Germinal center (tissue), 1 donor: Measurements from ENCODE around the gene OLFML2B.

Experiments
- DNase-seq: peaks from one replicate; pipeline ENCODE4 v3.0.0; 2012; ENCODE audit warnings: mixed read lengths, low spot score

OLFML2B gene

GRCh38 chr1:161978011-161978790 lies 45.5 kb downstream of the OLFML2B start:
- DNase-seq = no peak

DNA sequence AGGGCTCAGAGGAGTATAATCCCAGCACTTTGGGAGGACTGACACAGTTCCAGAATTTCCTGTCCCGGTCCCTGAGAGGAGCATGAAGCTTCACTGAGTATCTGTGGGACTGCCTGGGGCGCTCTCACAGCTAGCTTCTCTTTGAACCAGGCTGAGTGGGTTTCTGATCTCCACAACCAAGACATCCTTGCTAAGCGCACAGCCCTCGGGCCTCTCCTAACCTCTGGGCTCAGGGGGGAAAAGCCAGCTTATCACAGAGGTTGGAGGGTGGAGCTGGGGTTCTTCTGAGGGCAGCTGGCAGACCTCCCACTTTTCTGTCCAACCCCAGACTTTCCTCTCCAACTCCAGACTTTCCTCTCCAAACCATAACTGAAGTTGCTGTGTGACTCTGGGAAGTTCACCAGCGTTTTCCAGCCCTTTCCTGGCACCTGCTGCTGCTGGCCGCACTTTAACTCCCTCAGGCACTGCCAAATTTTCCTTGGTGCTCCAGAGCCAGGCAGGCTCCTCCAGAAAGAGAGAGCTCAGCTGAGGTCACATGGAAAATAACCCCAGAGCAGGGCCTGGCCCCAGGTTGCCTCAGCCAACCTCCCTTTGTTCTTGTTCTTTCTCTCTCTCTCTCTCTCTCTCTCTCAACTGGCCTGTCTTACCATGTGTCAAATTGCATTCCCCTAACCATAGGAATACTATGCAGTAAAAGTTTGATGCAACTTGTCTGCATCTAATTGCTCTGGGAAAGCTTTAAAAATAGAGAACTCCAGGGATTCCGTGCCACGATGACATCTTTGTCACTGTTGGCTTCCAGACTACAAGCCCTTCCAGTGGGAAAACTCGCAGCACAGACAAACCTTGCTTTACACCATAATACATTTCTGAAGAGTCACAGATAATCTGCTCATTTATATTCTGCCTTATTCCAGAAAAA lies 49.5 kb downstream of the OLFML2B start:
- no peak for DNase-seq

- no peak for DNase-seq
These were observed 50.8 kb downstream of the OLFML2B start for GRCh38 chr1:161972828-161973227.

- DNase-seq = no peak
These were observed 53.0 kb downstream of the OLFML2B start for GRCh38 chr1:161970633-161971032.

- no peak for DNase-seq
These were observed 53.6 kb downstream of the OLFML2B start for GRCh38 chr1:161970036-161970435.

GRCh38 chr1:161966067-161966466 lies 57.6 kb downstream of the OLFML2B start:
- no peak for DNase-seq

GRCh38 chr1:161962091-161962887 lies 61.4 kb downstream of the OLFML2B start:
- DNase-seq = no peak

DNA sequence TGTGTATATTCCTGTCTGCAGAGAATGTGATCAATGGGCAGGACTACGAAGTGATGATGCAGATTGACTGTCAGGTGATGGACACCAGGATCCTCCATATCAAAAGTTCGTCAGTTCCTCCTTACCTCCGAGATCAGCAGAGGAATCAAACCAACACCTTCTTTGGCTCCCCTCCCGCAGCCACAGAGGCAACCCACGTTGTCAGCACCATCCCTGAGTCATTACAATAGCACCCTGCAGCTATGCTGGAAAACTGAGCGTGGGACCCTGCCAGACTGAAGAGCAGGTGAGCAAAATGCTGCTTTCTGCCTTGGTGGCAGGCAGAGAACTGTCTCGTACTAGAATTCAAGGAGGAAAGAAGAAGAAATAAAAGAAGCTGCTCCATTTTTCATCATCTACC lies 65.2 kb downstream of the OLFML2B start:
- no peak for DNase-seq

- DNase-seq = no peak
These were observed 66.7 kb downstream of the OLFML2B start for GRCh38 chr1:161956930-161957329.

DNA sequence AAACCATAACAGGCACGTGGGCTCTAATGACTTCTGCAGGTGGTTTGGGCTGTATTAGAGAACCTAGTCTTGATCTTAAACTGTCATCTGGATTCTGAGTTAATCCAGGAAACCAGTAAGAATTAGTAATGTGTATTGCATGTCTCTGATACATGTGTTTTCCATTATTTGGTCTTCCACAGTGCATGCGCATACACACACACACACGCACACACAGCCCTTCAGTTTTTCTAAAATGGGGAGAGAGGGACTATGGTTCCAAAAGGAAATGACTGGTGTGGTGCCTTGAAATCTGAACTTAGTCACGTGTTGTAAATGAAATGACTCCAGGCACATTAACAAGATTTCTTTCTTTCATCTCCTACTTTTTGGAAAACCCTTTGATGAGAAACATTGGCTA lies 67.6 kb downstream of the OLFML2B start:
- no peak for DNase-seq

DNA sequence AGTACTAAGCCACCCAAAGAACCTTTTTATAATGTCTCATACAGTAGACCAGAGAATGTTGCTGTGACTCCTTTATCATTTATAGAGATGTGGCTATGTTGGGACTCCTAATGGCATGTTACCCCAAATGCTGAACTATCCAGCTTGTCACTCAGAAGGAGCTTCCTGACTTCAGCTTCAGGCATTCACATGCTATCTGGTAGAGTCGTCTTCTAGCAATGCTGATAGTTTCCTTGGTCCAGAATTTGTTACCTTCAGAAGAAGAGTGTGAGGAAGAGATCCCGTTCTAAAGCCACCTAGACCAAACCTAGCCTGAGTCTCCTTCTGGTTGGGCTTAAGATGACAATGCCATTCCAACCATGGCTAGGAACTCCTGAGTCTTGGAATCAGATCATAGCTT lies 68.1 kb downstream of the OLFML2B start:
- no peak for DNase-seq

- DNase-seq = no peak
These were observed 69.2 kb downstream of the OLFML2B start for GRCh38 chr1:161954466-161954865.

GRCh38 chr1:161954050-161954449 lies 69.6 kb downstream of the OLFML2B start:
- DNase-seq = no peak

DNA sequence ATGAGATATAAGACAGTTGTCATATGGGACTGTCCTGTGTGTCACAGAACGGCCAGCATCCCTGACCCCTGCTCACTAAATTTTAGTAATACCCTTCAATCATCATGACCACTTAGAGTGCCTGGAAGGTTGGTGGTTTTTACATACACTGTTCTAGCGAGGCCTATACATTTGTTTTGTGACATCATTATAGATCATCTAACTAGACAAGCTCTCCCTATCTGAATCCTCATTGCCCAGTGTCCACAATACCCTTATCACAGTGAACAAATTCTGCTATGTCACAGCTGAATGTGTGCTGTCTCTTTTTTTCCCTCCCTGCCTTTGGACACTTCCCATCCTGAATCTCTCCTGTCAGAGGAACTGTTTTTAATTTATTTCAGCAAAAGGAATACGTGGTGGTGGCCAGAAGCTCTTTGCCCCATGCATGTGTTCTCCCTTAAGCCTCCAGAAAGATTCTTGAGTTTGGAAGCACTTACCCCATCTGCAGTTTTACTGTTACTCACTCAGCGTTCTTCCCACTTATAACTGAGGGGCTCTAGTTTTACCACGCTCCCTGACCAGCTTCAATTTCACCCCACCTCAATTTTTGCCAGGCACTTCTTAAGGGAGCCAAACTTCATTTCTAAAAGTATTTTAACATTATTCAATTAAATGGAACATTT lies 70.3 kb downstream of the OLFML2B start:
- no peak for DNase-seq

- DNase-seq = no peak
These were observed 71.0 kb downstream of the OLFML2B start for GRCh38 chr1:161952607-161953172.

- no peak for DNase-seq
These were observed 72.0 kb downstream of the OLFML2B start for GRCh38 chr1:161951646-161952045.

DNA sequence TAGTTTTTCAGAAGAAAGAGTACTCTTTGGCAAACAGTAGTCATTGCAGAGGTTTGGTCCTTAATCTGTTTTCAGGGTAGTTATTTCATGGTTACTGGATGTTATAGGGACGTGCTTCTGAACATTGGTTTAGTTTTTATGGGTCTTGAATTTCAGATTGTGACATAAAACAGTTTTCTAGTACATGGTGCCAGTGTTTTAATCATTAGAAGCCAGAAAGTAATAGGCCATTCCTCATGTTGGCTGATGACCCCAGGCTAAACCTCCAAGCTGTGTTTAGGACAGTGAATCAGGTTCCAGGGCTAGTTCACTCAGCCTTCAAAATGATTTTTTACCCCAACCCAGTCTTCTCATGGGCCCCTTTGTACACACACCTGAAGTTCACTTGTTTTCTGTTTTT lies 73.3 kb downstream of the OLFML2B start:
- DNase-seq = no peak

DNA sequence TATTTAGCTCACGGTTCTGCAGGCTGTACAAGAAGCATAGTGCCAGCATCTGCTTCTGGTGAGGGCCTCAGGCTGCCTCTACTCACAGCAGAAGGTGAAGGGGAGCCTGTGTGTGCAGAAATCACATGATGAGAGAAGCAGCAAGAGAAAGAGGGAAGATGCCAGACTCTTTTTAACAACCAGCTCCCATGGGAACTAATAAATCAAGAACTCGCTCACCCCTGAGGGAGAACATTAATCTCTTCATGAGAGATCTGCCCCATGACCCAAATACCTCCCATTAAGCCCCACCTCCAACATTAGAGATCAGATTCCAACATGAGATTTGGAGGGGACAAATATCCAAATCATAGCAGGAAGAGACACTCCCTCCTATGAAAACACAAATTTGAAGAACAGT lies 74.1 kb downstream of the OLFML2B start:
- no peak for DNase-seq

- DNase-seq = no peak
These were observed 75.2 kb downstream of the OLFML2B start for GRCh38 chr1:161948435-161948834.

- no peak for DNase-seq
These were observed 77.3 kb downstream of the OLFML2B start for GRCh38 chr1:161946071-161946987.
